Panc1 (cell line): ENCODE results near the gene C17orf75. TPM values are rescaled to one million over a fixed set of nuclear protein-coding genes. Genes with fewer than 3 reads are reported as not detected.
A peak's percentile ranks its signal among the peaks of the same experiment; 100 is the strongest.

Experiments used
- ATAC-seq: fragments of 200-7000 bp; cut with Tn5 transposase; 2 replicates; pipeline ENCODE4 v1.9.1; 2020; ENCODE audit warnings: mild to moderate bottlenecking, moderate library complexity
- BruUV-seq: library from RNA; stranded (reverse); fragments of 400-500 nt; replicated peaks from 2 replicates; lab custom pipeline; 2021; lab: Mats Ljungman, UMichigan
- CTCF ChIA-PET: fragments of 300-600 bp; sonication (Branson Sonifier 250); formaldehyde crosslinking; loops from one replicate; lab custom pipeline; 2022; ENCODE audit warnings: antibody characterized with exemption; lab: Charles Lee
- POLR2A ChIA-PET: fragments of 300-600 bp; sonication (Branson Sonifier 250); formaldehyde crosslinking; loops from one replicate; lab custom pipeline; 2022; ENCODE audit warnings: antibody characterized with exemption; lab: Charles Lee
- DNase-seq: peaks from one replicate; pipeline ENCODE4 v3.0.0-alpha.2; 2010; ENCODE audit warnings: low read depth, low spot score
- H3K27ac ChIP-seq: 2 replicates; pipeline ENCODE4 v1.5.1; 2011; ENCODE audit warnings: mild to moderate bottlenecking, low read length, inconsistent platforms
- H3K27me3 ChIP-seq: fragments of 200-500 bp; sonication (Bioruptor generic); 2 replicates; pipeline ENCODE4 v1.6.0; 2014; ENCODE audit warnings: low read length, inconsistent platforms; ENCODE audit not compliant: control insufficient read depth, insufficient read depth
- H3K36me3 ChIP-seq: fragments of 200-500 bp; sonication (Bioruptor generic); 2 replicates; pipeline ENCODE4 v1.5.1; 2014; ENCODE audit warnings: inconsistent platforms, mild to moderate bottlenecking, low read length, moderate library complexity; ENCODE audit not compliant: control insufficient read depth, insufficient read depth
- H3K4me1 ChIP-seq: 2 replicates; pipeline ENCODE4 v1.5.1; 2011; ENCODE audit warnings: inconsistent platforms, mild to moderate bottlenecking, low read length, moderate library complexity; ENCODE audit not compliant: control insufficient read depth, insufficient read depth
- H3K4me3 ChIP-seq, 2 experiments: 2 replicates each; pipeline ENCODE4 v1.5.1; 2011 to 2012; ENCODE audit warnings: low read depth in 2 of 2, low read length in 2 of 2, mild to moderate bottlenecking in 2 of 2, inconsistent platforms in 1 of 2, moderate library complexity in 1 of 2
- H3K9me3 ChIP-seq: fragments of 200-500 bp; sonication (Bioruptor generic); 2 replicates; pipeline ENCODE4 v1.5.1; 2014; ENCODE audit warnings: low read depth, mild to moderate bottlenecking, inconsistent platforms, low read length, moderate library complexity; ENCODE audit not compliant: control insufficient read depth, insufficient read depth
- CTCF ChIP-seq: fragments of 450-650 bp; IDR thresholded peaks from 2 replicates; pipeline ENCODE4 v1.5.1; 2017; ENCODE audit warnings: mild to moderate bottlenecking
- POLR2AphosphoS5 ChIP-seq: IDR thresholded peaks from 2 replicates; pipeline ENCODE4 v1.6.1; 2012; ENCODE audit warnings: mild to moderate bottlenecking, low read depth, low read length, moderate library complexity
- SIN3A ChIP-seq: IDR thresholded peaks from 2 replicates; pipeline ENCODE4 v1.6.1; 2012; ENCODE audit warnings: low read depth, mild to moderate bottlenecking, low read length, moderate library complexity, borderline replicate concordance; ENCODE audit not compliant: insufficient read depth
- TCF7L2 ChIP-seq: IDR thresholded peaks from 2 replicates; pipeline ENCODE4 v1.6.1; 2011; ENCODE audit warnings: mild to moderate bottlenecking, low read depth, low read length, inconsistent platforms
- in situ Hi-C: cut with HindIII; loops from 2 replicates; pipeline ENCODE4 v1.10.0; 2016; ENCODE audit warnings: low sequenced_read_pairs, low pct_unique_long_range_greater_than_20kb
- intact Hi-C: fragments of 100-400 bp; cut with micrococcal nuclease; formaldehyde crosslinking; loops from one replicate; pipeline ENCODE4 v1.10.0; 2022; ENCODE audit not compliant: unreplicated experiment
- total RNA-seq: library from RNA; stranded (reverse); gene quantifications from one replicate; pipeline ENCODE4 v1.2.1, GENCODE V29; 2021; ENCODE audit not compliant: unreplicated experiment
- TF ChIP-seq, protein P1 (sequence below), 2 experiments: IDR thresholded peaks; 2 replicates each; pipeline ENCODE4 v1.6.1; 2011 to 2012; ENCODE audit warnings: low read depth in 2 of 2, control low read depth in 1 of 2, low read length in 1 of 2, mild to moderate bottlenecking in 1 of 2, moderate library complexity in 1 of 2; ENCODE audit not compliant: insufficient read depth in 1 of 2

Gene C17orf75
- total RNA-seq, 1 experiment from 2014 or later = 31.6 TPM

DNA sequence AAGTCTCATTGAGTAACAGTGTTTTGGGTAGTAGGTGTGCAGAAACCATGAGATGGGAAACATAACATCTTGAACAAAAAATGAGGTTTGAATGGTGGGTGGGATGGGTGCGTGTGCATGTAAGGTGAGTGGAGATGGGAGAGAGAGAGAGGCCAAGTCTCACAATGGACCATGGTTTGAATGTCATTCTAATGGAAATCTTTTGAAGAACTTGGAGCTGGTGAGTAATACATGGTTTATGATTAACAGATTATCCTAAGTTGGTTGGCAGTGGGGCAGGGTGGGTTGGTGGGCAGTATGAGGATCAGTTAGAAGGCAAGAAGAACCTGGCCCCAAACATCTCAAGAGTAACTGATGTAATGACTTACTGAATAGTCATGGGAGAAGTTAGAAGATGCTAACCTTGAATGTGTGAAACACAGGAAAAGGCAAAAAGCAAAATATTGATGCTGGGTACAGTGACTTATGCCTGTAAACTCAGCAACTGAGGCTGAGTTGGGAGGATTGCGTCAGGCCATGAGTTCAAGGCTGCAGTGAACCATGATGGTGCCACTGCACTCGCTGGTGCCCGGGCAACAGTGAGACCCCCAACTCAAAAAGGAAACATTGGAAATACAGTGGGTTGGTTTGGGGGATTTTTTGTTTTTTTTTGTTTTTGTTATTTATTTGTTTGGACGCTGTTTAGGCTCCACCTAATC, 40.7 kb upstream of the C17orf75 start:
- Histone ChIP-seq H3K36me3 (peaks cover 40% of the 10 kb centered on the region), H3K4me3 (no peak overlapping the region), H3K4me1 (no peaks in the 10 kb centered on the region), H3K27me3 (no peaks in the 10 kb centered on the region), H3K27ac (no peak overlapping the region), H3K9me3 (no peaks in the 10 kb centered on the region)
- POLR2A ChIA-PET = no interaction called here
- in situ Hi-C loops (no loop called here), intact Hi-C loops (no loop called here)
- ATAC-seq (no peak; the same call in 1 of the 2 replicates), DNase-seq (no peak)
- BruUV-seq = TSS peak; percentile 4
- CTCF ChIA-PET = no interaction called here
- TF ChIP-seq SIN3A = no peak
- TF ChIP-seq POLR2AphosphoS5 = peak; percentile 21; the same call in 1 of the 2 replicates
- no peak for TF ChIP-seq TCF7L2

- H3K4me3 ChIP-seq = no peak overlapping the region
- peaks cover 71% of the 10 kb centered on the region for H3K36me3 ChIP-seq
- BruUV-seq = no TSS peak
- H3K4me1 ChIP-seq = no peaks in the 10 kb centered on the region
- ChIA-PET POLR2A (no interaction called here), CTCF (no interaction called here)
- no peak for DNase-seq
- no peaks in the 10 kb centered on the region for H3K27me3 ChIP-seq
- in situ Hi-C loops (no loop called here), intact Hi-C loops (no loop called here)
- TF ChIP-seq CTCF (no peak), POLR2AphosphoS5 (no peak), TCF7L2 (no peak), SIN3A (no peak)
- TF ChIP-seq, protein P1, sequence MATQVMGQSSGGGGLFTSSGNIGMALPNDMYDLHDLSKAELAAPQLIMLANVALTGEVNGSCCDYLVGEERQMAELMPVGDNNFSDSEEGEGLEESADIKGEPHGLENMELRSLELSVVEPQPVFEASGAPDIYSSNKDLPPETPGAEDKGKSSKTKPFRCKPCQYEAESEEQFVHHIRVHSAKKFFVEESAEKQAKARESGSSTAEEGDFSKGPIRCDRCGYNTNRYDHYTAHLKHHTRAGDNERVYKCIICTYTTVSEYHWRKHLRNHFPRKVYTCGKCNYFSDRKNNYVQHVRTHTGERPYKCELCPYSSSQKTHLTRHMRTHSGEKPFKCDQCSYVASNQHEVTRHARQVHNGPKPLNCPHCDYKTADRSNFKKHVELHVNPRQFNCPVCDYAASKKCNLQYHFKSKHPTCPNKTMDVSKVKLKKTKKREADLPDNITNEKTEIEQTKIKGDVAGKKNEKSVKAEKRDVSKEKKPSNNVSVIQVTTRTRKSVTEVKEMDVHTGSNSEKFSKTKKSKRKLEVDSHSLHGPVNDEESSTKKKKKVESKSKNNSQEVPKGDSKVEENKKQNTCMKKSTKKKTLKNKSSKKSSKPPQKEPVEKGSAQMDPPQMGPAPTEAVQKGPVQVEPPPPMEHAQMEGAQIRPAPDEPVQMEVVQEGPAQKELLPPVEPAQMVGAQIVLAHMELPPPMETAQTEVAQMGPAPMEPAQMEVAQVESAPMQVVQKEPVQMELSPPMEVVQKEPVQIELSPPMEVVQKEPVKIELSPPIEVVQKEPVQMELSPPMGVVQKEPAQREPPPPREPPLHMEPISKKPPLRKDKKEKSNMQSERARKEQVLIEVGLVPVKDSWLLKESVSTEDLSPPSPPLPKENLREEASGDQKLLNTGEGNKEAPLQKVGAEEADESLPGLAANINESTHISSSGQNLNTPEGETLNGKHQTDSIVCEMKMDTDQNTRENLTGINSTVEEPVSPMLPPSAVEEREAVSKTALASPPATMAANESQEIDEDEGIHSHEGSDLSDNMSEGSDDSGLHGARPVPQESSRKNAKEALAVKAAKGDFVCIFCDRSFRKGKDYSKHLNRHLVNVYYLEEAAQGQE (IDR thresholded peaks at IDR 0.05; ENCODE audit: insufficient read depth in 1 of 2, low read depth in 2 of 2, low read length in 1 of 2) = no peak
- no peaks in the 10 kb centered on the region for H3K9me3 ChIP-seq
- H3K27ac ChIP-seq = no peak overlapping the region
- ATAC-seq = no peak
Observed at GRCh38 chr17:32370426-32370825, 28.5 kb upstream of the C17orf75 start.

- no peak overlapping the region for H3K27ac ChIP-seq
- H3K9me3 ChIP-seq = no peaks in the 10 kb centered on the region
- POLR2A ChIA-PET = interaction anchor here (0.7 kb wide), 3 partner anchors 7 to 1272 kb away, joined by 4 to 6 read pairs (median 4); no protein-coding TSS in a partner anchor
- no peak for TF ChIP-seq TCF7L2
- TF ChIP-seq POLR2AphosphoS5 = no peak
- no peak for TF ChIP-seq SIN3A
- TF ChIP-seq, protein P1 (IDR thresholded peaks at IDR 0.05; ENCODE audit: insufficient read depth in 1 of 2, low read depth in 2 of 2, low read length in 1 of 2) = no peak
- TF ChIP-seq CTCF = no peak
- ATAC-seq (no peak), DNase-seq (no peak)
- intact Hi-C loops = no loop called here
- in situ Hi-C loops = no loop called here
- CTCF ChIA-PET = no interaction called here
- no peaks in the 10 kb centered on the region; the same call in 1 of the 2 replicates for H3K4me1 ChIP-seq
- H3K36me3 ChIP-seq = peaks cover 64% of the 10 kb centered on the region
- no TSS peak for BruUV-seq
- no peak overlapping the region for H3K4me3 ChIP-seq
- H3K27me3 ChIP-seq = no peaks in the 10 kb centered on the region
Observed at GRCh38 chr17:32361270-32361669, 19.3 kb upstream of the C17orf75 start.
